Prostate gland (tissue), 2 donors: ENCODE measurements around the gene PADI1.

Source experiments
- POLR2A ChIP-seq: fragments of 450-650 bp; IDR thresholded peaks from one replicate; pipeline ENCODE4 v1.6.1; 2016; ENCODE audit warnings: antibody characterized with exemption, mild to moderate bottlenecking
- TF ChIP-seq, protein P1 (sequence below), 4 experiments: fragments of 200-600 bp in 2 of 4; fragments of 450-650 bp in 2 of 4; sonication (generic) in 2 of 4; IDR thresholded peaks; 1 replicate in 3 of 4; 2 replicates in 1 of 4; pipeline ENCODE4 v1.5.1; 2016 to 2019; ENCODE audit warnings: antibody characterized with exemption in 4 of 4, mild to moderate bottlenecking in 2 of 4, moderate library complexity in 2 of 4

DNA sequence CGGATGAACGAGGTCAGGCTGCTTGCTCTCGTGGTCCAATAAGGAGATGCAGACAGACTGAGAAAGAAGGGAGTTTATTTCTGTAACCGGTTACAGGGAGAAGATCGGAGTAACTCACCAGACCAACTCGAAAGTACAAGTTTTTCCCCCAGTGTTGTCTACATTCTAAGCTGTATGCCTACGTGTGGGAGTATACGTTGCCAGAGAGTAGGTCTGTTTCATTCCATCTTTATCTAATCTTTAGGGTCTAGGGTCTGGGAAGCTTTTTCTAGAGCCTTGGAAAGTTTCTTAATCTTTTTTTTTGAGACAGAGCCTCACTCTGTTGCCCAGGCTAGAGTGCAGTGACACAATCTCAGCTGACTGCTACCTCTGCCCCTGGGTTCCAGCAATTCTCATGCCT, 4.7 kb upstream of the PADI1 start:
- no peak for TF ChIP-seq POLR2A
- TF ChIP-seq, protein P1, sequence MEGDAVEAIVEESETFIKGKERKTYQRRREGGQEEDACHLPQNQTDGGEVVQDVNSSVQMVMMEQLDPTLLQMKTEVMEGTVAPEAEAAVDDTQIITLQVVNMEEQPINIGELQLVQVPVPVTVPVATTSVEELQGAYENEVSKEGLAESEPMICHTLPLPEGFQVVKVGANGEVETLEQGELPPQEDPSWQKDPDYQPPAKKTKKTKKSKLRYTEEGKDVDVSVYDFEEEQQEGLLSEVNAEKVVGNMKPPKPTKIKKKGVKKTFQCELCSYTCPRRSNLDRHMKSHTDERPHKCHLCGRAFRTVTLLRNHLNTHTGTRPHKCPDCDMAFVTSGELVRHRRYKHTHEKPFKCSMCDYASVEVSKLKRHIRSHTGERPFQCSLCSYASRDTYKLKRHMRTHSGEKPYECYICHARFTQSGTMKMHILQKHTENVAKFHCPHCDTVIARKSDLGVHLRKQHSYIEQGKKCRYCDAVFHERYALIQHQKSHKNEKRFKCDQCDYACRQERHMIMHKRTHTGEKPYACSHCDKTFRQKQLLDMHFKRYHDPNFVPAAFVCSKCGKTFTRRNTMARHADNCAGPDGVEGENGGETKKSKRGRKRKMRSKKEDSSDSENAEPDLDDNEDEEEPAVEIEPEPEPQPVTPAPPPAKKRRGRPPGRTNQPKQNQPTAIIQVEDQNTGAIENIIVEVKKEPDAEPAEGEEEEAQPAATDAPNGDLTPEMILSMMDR (IDR thresholded peaks at IDR 0.05) = no peak
